PFSK-1 (cell line): ENCODE data around the gene ACOXL.

Source experiments
- FOXP2 ChIP-seq: optimal IDR thresholded peaks from 2 replicates; pipeline ENCODE3; 2011; ENCODE audit warnings: borderline replicate concordance, control low read depth, inconsistent platforms; ENCODE audit not compliant: insufficient read depth; ENCODE audit errors: extremely low read length, extremely low read depth
- POLR2AphosphoS5 ChIP-seq: IDR thresholded peaks from 2 replicates; pipeline ENCODE4 v1.6.1; 2012; ENCODE audit warnings: low read depth, mild to moderate bottlenecking, control low read depth, low read length, moderate library complexity
- SIN3A ChIP-seq: IDR thresholded peaks from 2 replicates; pipeline ENCODE4 v1.6.1; 2012; ENCODE audit warnings: mild to moderate bottlenecking, low read length, moderate library complexity, borderline replicate concordance; ENCODE audit not compliant: insufficient read depth
- TAF1 ChIP-seq: IDR thresholded peaks from 2 replicates; pipeline ENCODE4 v1.6.1; 2012; ENCODE audit warnings: low read length, control low read depth, borderline replicate concordance; ENCODE audit not compliant: insufficient read depth
- TF ChIP-seq, protein P1 (sequence below), 2 experiments: IDR thresholded peaks; 2 replicates each; pipeline versions ENCODE4 v1.6.1 to v1.8.0; 2011 to 2012; ENCODE audit warnings: low read depth in 2 of 2, low read length in 2 of 2, control low read depth in 1 of 2, inconsistent platforms in 1 of 2, mild to moderate bottlenecking in 1 of 2, moderate library complexity in 1 of 2; ENCODE audit not compliant: insufficient read depth in 1 of 2

Gene ACOXL

DNA sequence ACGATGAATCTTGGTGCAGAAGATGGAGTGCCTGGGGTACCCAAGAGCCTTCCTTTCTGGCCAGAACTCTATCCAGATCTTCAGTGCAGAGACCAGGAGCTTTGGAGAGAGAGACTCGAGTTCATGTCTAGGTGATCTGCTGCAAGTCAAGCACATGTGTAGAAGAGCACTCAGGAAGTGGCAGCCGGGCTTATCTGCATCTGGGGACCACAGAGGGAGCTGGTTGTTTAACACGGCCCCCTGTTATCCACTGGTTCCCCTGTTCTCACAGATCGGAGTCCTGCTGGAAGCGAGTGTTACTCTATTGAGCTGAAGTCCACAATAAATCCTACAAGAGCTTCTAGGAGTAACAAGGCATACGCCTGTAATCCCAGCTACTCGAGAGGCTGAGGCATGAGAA is 128.3 kb downstream of the ACOXL start:
- TF ChIP-seq, protein P1, sequence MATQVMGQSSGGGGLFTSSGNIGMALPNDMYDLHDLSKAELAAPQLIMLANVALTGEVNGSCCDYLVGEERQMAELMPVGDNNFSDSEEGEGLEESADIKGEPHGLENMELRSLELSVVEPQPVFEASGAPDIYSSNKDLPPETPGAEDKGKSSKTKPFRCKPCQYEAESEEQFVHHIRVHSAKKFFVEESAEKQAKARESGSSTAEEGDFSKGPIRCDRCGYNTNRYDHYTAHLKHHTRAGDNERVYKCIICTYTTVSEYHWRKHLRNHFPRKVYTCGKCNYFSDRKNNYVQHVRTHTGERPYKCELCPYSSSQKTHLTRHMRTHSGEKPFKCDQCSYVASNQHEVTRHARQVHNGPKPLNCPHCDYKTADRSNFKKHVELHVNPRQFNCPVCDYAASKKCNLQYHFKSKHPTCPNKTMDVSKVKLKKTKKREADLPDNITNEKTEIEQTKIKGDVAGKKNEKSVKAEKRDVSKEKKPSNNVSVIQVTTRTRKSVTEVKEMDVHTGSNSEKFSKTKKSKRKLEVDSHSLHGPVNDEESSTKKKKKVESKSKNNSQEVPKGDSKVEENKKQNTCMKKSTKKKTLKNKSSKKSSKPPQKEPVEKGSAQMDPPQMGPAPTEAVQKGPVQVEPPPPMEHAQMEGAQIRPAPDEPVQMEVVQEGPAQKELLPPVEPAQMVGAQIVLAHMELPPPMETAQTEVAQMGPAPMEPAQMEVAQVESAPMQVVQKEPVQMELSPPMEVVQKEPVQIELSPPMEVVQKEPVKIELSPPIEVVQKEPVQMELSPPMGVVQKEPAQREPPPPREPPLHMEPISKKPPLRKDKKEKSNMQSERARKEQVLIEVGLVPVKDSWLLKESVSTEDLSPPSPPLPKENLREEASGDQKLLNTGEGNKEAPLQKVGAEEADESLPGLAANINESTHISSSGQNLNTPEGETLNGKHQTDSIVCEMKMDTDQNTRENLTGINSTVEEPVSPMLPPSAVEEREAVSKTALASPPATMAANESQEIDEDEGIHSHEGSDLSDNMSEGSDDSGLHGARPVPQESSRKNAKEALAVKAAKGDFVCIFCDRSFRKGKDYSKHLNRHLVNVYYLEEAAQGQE (IDR thresholded peaks at IDR 0.05; ENCODE audit: insufficient read depth in 1 of 2, low read depth in 2 of 2, low read length in 2 of 2): no peak
- TF ChIP-seq SIN3A: no peak
- TF ChIP-seq POLR2AphosphoS5: no peak
- no peak for TF ChIP-seq FOXP2
- no peak for TF ChIP-seq TAF1

DNA sequence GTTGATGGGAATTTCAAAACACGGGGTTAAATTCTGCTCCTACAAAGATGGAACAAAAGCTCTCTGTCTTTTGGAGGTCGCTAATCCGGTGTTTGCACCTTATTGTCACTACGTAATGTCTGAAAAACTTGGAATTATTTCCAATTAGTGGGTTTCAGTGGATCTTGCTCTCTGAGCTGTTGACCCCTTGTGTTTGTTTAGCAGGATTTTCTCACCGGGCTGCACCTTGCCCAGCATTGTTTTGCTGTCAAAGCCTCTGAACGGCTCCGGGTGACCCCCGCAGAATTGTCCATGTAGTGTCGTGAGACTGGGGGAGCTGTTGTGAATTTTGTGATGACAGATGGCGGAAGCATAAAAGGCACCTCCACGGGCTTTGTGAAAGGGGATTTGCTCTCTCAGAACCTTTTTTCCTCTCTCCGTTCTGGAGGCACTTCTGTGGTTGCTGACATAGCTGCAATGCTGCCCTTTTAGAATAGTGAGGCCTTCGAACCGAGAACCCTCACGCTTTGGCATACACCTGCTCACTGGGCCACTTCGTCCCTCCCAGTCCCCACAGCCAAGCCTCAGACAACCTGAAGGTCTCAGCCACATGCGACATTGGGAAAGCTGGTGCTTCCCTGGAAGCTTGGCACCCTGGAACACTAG is 129.4 kb downstream of the ACOXL start:
- TF ChIP-seq SIN3A: no peak
- TF ChIP-seq TAF1: no peak
- no peak for TF ChIP-seq POLR2AphosphoS5
- no peak for TF ChIP-seq FOXP2
- TF ChIP-seq, protein P1 (IDR thresholded peaks at IDR 0.05; ENCODE audit: insufficient read depth in 1 of 2, low read depth in 2 of 2, low read length in 2 of 2): no peak

DNA sequence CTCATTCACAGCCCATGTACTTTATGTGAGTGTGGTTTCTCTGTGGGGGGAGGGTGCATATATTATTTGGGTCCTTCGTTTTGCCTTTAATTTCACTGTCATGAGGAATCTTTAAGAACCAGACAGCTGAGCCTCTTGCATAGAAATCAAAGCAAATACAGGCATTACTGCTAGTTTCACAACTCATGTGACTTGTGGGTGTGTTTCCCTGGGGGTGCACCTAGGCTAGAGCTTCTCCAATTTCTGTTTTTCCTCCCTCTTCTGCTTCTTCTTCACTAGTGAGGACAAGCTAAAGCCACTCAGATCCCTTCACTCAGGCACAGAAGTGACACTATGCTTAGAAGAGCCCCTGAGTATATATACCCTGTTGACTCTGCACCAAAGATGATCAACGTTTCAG is 131.4 kb downstream of the ACOXL start:
- TF ChIP-seq SIN3A (no peak), TAF1 (no peak), FOXP2 (no peak), POLR2AphosphoS5 (no peak)
- TF ChIP-seq, protein P1 (IDR thresholded peaks at IDR 0.05; ENCODE audit: insufficient read depth in 1 of 2, low read depth in 2 of 2, low read length in 2 of 2): no peak

DNA sequence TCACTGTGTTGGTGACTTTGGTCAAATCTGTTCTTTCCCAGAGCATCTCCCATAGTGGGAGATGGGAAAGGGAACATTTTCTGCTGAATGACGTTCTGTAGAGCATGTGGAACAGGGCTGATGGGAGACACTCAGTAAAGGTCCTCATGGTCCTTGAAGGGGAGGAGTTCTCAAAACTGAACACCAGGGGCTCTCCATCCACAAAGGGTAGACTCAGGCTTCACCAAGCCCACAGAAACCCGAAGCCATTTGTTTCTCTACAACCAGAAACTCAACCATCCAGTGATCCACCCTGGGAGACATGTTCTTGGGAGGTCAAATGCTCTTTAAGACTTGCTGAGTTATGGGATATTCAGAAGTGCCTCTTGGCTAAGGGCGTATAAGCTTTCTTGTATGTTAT is 131.8 kb downstream of the ACOXL start:
- TF ChIP-seq POLR2AphosphoS5 (no peak), TAF1 (no peak), FOXP2 (no peak), SIN3A (no peak)
- TF ChIP-seq, protein P1 (IDR thresholded peaks at IDR 0.05; ENCODE audit: insufficient read depth in 1 of 2, low read depth in 2 of 2, low read length in 2 of 2): no peak

DNA sequence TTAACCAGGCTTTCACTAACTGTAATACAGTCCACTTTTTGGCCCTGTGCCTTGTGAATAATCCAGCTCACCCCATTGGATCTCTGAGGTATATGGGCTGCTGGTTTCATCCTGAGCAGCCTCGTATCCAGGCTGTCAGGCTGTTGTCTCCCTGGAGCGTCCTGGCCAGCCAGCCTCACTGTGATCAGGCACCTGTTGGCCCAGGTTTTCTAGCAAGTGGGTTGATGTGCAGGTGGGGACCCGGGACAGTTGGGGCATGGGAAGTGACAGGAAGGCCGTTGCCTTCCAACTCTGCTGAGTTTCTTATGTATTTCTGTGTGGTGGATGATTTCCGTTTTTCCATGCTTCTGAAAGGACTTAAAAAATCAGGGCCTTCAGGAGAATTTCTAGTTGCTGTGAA is 132.4 kb downstream of the ACOXL start:
- TF ChIP-seq, protein P1 (IDR thresholded peaks at IDR 0.05; ENCODE audit: insufficient read depth in 1 of 2, low read depth in 2 of 2, low read length in 2 of 2): no peak
- TF ChIP-seq TAF1 (no peak), POLR2AphosphoS5 (no peak), FOXP2 (no peak), SIN3A (no peak)
